Measurements from ENCODE around the gene SELE.

- no peak for TF ChIP-seq POLR2A (IDR thresholded peaks at IDR 0.05; ENCODE audit: low read depth, low read length)
- TF ChIP-seq POLR2AphosphoS5 (IDR thresholded peaks at IDR 0.05; ENCODE audit: low read depth, low read length) = no peak
- TF ChIP-seq SPI1 (IDR thresholded peaks at IDR 0.05; ENCODE audit: low read depth, low read length) = no peak
- TF ChIP-seq TAF1 (IDR thresholded peaks at IDR 0.05; ENCODE audit: low read depth, low read length) = no peak
- no peak for TF ChIP-seq POU2F2 (IDR thresholded peaks at IDR 0.05; ENCODE audit: low read depth, low read length)
These were observed 36.1 kb downstream of the SELE start for GRCh38 chr1:169697755-169698154.
